ENCODE results near the gene REN.

REN gene

GRCh38 chr1:204166219-204166618, at the start of gene REN:
REN (minus strand) TSS chr1:204166337; CDS start chr1:204166293, 44 bp downstream.
- no peak for DNase-seq

- peak; percentile 60 to 67 for DNase-seq
These were observed 47.8 kb upstream of the REN start, which contains the start of gene GOLT1A for GRCh38 chr1:204213668-204214662. GOLT1A (minus strand) TSS chr1:204213988; CDS start chr1:204213906, 82 bp downstream.

- DNase-seq = no peak
These were observed 46.6 kb upstream of the REN start for GRCh38 chr1:204212715-204213114.

- no peak for DNase-seq
These were observed 44.9 kb upstream of the REN start for GRCh38 chr1:204211046-204211445.

GRCh38 chr1:204207136-204207616, 41.0 kb upstream of the REN start:
- DNase-seq = peak; percentile 87 to 88

GRCh38 chr1:204206121-204206520, 40.0 kb upstream of the REN start:
- no peak for DNase-seq

- DNase-seq = no peak
These were observed 39.3 kb upstream of the REN start for GRCh38 chr1:204205486-204205885.

GRCh38 chr1:204204944-204205343, 38.8 kb upstream of the REN start:
- no peak for DNase-seq

- no peak for DNase-seq
These were observed 37.1 kb upstream of the REN start for GRCh38 chr1:204203206-204203767.

GRCh38 chr1:204202481-204202880, 36.3 kb upstream of the REN start:
- DNase-seq = no peak

- DNase-seq = no peak
These were observed 35.4 kb upstream of the REN start for GRCh38 chr1:204201348-204202040.

- no peak for DNase-seq
These were observed 33.4 kb upstream of the REN start for GRCh38 chr1:204199579-204199978.

GRCh38 chr1:204198348-204199340, 32.5 kb upstream of the REN start:
- no peak for DNase-seq

- no peak for DNase-seq
These were observed 30.9 kb upstream of the REN start for GRCh38 chr1:204197068-204197467.

GRCh38 chr1:204196068-204196795, 30.1 kb upstream of the REN start, which contains the start of gene KISS1:
KISS1 (minus strand) TSS chr1:204196491; CDS start chr1:204192876, 3,615 bp downstream.
- no peak for DNase-seq

GRCh38 chr1:204194771-204195170, 28.6 kb upstream of the REN start:
- no peak for DNase-seq

- DNase-seq = no peak
These were observed 27.9 kb upstream of the REN start for GRCh38 chr1:204194080-204194479.

GRCh38 chr1:204192589-204193352, 26.6 kb upstream of the REN start:
- DNase-seq = no peak

- DNase-seq = no peak
These were observed 25.9 kb upstream of the REN start for GRCh38 chr1:204192046-204192445.

GRCh38 chr1:204191456-204191855, 25.3 kb upstream of the REN start:
- DNase-seq = no peak
